Mesenteric fat pad (tissue), 1 donor: Measurements from ENCODE around the gene DENND1A. TPM values are rescaled to one million over a fixed set of nuclear protein-coding genes. Genes with fewer than 3 reads are reported as not detected.

Experiments
- DNase-seq: peaks from one replicate; pipeline ENCODE4 v3.0.0-alpha.2; 2020; ENCODE audit warnings: low spot score
- total RNA-seq: library from RNA; stranded (reverse); fragmentation: NEBNext Ultra II Directional; extraction: Animal tissue kit (Norgen Biotek cat#: 25700); gene quantifications from one replicate; pipeline ENCODE4 v1.2.1, GENCODE V29; 2021
- donor health status: DM: yes; HTN: yes; CAD: no.

Gene DENND1A
- total RNA-seq, 1 donor from 2014 or later: 24.4 TPM

DNA sequence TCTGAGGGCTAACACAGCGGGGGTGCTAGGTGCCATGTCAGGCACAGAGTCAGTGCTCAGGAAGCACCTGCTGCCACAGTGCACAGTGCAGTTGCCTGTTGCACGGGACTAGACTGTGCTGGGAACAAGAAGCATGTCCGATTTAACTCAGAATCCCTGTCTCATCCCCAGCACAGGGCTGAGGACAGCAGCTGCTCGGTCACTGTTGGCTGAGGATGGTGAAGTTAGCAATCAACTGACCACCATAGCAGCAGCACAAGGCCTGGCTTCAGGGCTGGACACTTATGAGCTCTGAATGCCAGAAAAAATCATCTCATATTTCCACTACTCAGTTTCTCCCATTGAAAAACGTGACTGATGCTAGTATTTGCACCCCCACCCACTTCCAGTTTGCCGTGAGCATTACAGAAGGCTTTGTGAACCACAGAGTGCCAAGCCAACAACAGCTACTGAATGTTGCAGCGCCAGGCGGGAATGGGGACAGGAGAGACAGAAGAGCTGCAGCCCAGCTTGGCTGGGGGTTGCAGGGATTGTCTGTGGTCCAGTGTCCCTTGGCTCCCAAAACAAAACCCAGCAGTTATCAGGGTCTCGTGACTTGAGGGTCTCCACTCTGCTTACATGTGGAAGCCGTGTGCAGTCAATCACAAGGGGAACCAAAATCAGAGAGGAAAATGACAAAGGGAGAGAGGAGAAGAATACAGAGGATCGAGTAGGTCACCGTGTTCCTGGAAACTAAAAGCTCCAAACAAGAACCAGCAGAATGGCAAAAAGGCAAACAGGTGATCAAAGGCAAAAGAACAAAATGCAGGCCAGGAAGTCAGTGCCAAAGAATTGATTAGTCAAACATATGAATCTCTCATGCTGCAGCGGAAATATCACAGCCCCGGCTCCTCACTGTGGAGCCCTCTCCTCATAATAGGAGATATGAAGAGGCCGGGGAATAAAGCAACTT lies 418.3 kb downstream of the DENND1A start:
- no peak for DNase-seq

GRCh38 chr9:123509646-123510045 lies 420.3 kb downstream of the DENND1A start:
- no peak for DNase-seq

- no peak for DNase-seq
These were observed 421.9 kb downstream of the DENND1A start for GRCh38 chr9:123508048-123508447.

DNA sequence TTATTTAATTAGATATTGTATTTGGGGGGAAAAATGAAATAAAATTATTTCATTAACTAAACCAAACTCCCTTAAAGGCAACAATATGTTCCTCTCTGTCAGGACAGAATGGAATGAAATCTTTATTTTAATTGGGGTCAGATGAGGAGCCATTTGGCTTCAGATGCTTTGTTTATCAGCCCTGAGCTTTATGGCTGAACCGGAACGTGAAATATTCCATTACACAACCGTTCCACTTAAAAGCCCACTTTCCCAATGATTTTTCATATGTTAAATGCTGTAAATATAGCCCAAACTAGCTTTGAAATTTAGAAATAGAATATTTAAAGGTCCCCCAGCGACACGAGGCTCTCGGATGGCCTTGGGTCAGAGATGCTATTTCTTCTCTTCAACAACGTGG lies 424.4 kb downstream of the DENND1A start:
- DNase-seq: no peak

DNA sequence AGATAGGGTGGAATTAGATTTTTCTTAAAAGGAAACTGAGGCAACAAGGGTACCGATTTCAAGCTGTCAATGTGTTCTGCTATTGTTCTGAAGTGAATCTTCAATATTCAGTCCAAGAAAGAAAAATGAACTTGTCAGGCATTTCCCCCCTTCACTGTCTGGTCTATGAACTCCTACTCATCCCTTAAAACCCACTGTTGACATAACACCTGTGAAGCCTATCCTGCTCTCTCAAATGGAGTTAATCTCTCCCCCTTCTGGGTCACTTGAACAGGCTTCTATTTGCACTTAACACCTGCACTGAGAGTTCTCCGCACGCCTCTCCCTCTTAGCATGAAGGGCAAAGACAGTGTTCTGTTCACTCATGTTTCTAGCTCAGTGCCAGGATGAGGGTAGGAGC lies 429.6 kb downstream of the DENND1A start:
- DNase-seq: no peak

DNA sequence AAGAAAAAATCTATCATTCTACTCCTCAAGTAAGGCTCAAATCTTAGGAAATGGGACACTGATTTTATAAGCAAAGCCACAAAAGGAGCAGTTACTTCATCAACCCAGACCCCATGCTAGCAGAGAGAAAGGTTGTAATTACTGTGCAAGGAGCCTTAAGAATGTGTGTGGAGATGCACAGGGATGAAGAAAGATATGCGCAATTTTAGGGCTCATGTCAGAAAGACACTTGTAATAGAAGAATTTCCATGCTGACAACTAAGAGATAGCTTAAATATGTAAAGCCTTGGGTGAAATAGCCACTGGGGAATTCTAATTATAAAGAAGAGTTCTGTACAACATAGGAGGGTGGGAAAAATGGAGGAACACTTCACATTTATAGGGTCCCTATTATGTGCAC lies 432.1 kb downstream of the DENND1A start:
- DNase-seq: no peak

DNA sequence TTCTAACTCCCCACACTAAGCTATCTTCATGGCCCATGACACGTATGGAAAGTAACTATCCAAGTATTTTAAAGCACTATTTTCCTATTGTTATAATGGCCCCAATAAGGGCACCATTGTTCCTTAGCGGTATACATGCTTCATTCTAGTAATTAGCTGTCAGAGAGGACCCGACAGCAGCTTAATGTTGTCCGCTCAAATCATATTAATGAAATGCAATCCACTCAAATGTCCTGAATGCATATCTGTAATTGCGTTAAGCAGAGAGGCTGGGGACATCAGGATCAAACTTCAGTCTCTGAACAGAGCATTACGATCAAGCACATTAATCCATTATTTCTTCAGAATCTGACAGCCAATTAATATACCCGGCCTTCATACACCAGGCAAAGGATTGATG lies 434.2 kb downstream of the DENND1A start:
- DNase-seq: no peak

GRCh38 chr9:123493627-123494026 lies 436.3 kb downstream of the DENND1A start:
- DNase-seq: no peak

GRCh38 chr9:123490688-123491087 lies 439.2 kb downstream of the DENND1A start:
- DNase-seq: no peak

DNA sequence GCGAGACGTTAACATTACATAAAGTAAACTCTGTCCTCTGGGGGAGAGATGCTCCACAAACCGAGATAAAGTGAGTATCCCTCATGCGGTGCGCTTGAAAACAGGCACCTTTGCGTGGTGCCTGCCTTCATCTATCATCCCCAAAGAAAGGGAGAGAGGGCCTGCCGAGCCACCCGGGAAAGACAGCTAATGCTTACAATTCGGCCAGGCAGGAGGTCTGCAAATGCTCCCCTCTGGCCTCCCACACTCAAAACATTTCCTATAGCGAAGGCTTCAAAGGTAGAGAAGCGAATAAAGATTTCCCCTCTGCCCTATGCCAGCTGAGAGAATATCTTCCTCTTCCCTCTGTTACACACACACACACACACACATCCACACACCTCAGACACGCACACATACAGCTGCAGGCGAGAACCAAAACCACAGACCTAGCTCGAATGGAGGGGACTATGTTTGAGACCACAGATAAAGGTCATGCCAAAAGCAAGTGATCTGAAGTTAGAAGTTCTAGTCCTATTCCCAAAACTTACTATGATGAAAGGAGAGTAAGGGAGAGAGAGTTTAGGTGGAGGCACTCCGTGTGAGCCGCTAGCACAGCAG lies 441.1 kb downstream of the DENND1A start:
- no peak for DNase-seq

- peak; percentile 81 for DNase-seq
These were observed 441.9 kb downstream of the DENND1A start for GRCh38 chr9:123487944-123488548.

DNA sequence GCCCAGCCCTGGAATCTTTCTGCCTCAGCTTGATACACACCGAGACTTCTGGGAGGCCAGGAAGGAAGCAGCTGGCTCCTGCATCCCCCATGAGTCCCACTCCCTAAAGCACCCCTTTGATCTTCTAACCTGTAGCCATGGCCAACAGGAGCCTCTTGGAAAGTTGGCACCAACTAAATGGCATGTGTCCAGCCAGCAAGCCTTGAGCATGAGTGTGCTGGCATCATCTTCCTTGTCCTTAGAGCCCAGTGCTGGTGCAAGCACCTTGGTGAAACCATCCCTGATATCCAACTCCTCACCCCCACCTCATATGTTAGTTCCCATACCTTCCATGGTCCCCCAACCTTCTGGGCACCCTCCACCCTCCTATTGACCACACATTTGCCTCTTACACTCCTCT lies 443.5 kb downstream of the DENND1A start:
- no peak for DNase-seq

DNA sequence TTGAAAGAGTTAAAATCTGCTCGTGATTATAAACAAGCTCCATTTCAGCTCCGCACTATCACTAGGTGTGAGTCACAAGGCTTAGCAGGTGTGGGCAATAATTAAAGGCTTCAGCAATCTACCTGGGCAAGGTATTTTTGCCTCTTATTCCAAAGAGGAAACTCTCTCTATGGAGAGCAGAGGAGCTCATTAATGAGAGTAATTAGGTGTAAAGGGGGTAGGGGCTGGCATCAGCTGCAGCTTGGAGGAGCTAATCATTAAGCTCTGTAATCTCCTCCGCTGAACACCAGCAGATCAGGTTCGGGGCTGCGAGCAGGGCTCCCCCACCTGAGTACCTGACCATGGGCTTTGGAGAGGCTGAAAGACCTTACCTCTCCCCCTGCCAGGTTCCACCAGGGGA lies 444.7 kb downstream of the DENND1A start:
- no peak for DNase-seq

- DNase-seq: peak; percentile 26
These were observed 445.8 kb downstream of the DENND1A start for GRCh38 chr9:123484130-123484529.

DNA sequence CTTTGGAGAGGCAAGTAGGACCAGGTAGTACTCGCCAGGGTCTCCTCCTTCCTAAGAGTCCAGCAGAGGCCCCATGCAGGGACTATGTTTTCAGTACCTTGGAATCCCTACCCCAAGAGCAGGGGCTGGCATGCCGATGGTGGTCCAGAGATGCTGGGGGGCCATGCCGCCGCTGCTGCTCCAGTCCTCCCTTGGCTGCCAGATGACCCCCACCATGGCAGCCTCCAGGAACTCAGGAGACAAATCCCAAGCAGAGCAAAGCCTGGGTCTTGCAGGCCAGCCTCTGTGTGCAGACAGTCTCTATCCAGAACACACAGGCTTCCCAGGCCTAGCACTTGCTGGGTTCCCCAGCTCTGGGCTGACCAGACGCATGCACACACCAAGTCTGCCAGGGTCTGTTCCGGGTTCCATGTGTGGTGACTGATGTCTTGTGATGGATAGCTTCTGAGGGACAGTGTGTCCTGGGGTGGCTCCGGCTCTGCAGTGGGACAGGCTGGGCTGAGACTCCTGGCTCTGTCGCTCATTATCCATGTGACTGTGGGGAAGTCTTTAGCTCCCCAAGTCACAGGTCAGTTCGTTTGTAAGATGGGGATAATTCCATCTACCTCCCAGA lies 446.6 kb downstream of the DENND1A start:
- DNase-seq: peak; percentile 82

DNA sequence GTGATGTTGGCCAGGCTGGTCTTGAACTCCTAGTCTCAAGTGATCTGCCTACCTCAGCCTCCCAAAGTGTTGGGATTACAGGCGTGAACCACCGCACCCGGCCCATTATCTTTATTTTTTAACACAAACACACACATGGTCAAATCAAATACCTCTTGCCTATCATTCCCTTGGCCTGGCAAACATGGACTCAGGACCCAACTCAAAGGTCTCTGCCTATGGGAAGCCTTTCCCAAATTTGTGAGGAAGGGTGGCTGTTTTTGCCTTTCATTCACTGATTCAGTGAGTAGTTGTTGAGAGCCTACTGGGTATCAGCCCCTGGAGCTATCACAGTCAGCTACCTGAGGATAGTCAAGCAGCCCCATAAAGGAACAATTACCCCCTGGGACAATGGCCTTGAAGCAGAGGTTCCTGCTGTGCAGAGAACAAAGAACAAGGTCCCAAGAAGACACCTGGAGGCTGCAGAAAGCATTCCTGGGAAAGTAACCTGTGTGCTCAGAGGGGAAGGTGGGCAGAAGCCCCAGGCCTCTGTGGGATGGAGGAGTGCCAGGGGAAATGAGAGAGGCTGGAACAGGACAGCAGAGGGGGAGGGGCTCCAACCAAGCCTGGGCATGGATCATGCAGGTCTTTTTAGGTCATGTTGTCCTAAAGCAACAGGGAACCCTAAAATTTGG lies 447.5 kb downstream of the DENND1A start:
- no peak for DNase-seq

GRCh38 chr9:123481209-123481865 lies 448.6 kb downstream of the DENND1A start:
- DNase-seq: no peak

DNA sequence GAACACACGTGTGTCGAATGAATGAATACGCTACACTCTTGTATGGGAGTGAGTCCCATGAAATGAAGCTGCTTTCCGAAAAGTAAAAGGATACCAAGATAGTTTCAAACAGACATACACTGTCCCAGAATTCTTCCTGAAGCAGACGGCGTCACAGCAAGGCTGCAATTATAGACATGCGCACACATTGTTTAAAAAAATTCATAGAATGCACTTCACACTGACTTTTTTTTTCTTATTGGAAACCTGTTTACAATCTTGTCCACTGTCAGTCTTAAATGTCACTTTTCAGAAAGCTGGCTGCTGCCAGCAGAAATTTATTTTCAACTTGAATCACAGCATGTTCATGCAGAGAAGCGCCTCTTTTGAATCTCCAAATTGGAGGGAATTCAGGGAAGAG lies 449.1 kb downstream of the DENND1A start:
- DNase-seq: no peak

GRCh38 chr9:123480096-123480495 lies 449.8 kb downstream of the DENND1A start:
- DNase-seq: no peak

GRCh38 chr9:123478967-123479602 lies 450.8 kb downstream of the DENND1A start:
- DNase-seq: no peak
